Left hindlimb (tissue), 1 donor: ENCODE results near the gene ECHS1.

Source experiments
- DNase-seq: peaks from one replicate; pipeline ENCODE4 v3.0.0-alpha.2; 2018

ECHS1 gene

GRCh38 chr10:133358162-133358924 lies 14.8 kb downstream of the ECHS1 start:
- DNase-seq, result no peak

GRCh38 chr10:133357285-133358161 lies 15.6 kb downstream of the ECHS1 start, which contains the start of gene FUOM:
Gene FUOM, minus strand, starts transcription at chr10:133358019. Its CDS starts 12 bp downstream, at chr10:133358007.
- DNase-seq, result peak; percentile 64

GRCh38 chr10:133356549-133357284 lies 16.4 kb downstream of the ECHS1 start:
- DNase-seq, result no peak

DNA sequence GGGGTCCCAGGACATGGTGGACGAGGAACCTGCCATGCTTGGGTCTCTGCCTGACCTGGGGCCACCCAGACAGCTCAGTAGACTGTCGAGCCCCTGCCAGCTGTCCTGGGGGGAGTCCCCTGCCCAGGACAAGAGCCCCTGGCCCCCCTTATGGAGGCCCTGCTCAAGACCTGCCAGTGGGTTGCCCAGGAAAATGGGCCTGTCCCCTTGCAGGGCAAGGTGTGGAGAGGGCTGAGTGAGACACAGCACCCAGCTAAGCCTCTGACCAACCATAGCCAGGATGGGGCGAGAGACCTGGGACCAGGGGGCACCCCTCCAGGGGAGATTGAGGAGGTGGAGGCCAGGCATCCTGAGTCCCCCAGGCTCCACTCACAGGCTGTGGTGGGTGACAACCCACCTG lies 17.2 kb downstream of the ECHS1 start:
- no peak for DNase-seq

DNA sequence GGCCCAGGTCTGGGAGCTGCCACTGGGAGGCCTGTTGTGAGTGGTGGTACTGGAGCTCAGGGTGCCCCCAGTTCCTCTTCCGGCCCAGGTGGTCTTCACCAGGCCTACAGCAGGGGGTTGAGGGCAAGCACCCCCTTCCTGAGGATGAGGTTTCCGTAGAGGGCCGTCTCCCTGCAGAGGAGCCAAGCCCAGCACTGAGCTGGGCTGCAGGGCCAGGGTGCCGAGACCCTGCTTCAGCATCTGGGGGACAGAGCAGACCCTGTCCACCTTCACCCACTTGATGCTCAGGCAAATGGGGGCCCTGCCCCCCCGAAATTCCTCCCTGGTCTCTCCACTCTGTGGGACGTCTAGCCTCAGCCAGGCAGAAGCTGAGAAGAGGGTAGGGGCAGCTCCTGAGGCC lies 17.9 kb downstream of the ECHS1 start:
- no peak for DNase-seq

- DNase-seq, result no peak
These were observed 18.4 kb downstream of the ECHS1 start for GRCh38 chr10:133354672-133355240.

- no peak for DNase-seq
These were observed 19.1 kb downstream of the ECHS1 start for GRCh38 chr10:133353988-133354605.

DNA sequence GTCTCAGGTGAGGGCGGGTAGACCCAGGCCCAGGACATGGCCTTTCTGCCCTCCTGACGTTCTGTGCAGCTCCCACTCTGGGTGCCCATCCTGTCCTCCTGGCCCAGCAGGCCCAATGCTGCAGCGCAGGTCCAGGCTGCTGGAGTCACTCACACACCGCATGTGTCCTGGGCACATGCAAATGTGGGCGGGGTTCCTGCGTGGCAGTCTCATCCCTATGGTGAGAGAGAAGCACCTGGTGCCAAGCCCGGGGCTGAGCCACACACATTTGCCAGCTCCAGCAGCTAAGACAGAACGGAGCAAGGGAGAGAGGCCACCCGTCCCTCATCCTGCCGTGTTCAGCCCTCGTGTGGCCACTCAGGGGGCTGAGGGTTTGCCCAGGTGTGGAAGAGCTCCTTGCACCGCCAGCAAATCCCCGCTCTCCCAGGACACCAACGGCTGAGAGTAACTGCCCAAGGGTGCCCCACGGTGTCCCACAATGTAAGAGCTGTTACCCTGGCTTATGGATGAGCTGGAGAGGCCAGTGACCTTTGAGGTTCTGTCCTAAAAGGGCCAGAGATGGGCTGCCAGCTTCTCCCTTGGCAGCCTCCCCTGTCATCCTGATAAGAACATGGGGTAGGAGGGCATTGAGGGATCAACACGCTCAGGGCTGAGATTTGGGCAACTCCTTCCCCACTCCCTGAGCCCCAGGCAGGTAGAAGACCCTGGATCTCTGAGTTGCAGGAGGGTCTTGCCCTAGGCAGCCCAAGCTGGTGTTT lies 19.8 kb downstream of the ECHS1 start:
- DNase-seq, result no peak

DNA sequence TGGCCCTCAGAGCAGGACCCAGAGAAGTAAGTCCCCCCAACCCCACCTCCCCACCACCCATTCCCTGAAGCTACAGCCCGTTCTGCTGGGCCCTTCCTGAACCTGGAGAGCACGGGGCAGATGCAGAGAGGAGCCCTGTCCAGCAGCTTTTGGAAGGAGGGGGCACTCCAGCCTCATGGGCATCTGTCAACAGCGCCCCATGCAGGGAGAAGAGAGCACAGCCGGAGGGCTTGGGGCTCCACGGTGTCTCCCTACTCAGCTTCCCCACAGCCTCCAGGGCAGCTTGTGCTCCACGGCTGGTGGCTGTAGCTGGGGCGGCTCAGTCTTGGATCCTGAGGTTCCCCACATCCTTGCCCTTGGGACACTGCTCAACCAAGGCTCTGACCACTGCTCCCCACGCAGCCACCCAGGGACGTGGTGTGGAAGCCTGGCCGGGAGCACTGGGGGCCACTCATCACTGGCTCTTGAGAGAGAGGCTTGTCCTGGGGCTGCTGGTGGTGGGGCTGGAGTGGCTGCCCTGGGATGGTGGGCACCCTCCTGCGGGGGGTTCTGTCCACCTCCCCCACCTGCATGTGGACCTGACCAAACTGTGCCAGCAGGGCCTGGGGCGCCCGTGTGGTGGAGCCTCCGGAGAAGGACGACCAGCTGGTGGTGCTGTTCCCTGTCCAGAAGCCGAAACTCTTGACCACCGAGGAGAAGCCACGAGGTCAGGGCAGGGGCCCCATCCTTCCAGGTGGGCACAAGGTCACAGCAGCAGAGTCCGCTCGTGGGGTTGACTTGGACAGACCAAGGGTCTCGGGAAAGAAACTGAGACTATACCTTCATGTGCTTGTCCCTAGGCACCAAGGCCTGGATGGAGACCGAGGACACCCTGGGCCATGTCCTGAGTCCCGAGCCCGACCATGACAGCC lies 21.5 kb downstream of the ECHS1 start:
- DNase-seq, result no peak

GRCh38 chr10:133350950-133351329 lies 22.2 kb downstream of the ECHS1 start:
- no peak for DNase-seq

GRCh38 chr10:133350283-133350949 lies 22.7 kb downstream of the ECHS1 start:
- no peak for DNase-seq

DNA sequence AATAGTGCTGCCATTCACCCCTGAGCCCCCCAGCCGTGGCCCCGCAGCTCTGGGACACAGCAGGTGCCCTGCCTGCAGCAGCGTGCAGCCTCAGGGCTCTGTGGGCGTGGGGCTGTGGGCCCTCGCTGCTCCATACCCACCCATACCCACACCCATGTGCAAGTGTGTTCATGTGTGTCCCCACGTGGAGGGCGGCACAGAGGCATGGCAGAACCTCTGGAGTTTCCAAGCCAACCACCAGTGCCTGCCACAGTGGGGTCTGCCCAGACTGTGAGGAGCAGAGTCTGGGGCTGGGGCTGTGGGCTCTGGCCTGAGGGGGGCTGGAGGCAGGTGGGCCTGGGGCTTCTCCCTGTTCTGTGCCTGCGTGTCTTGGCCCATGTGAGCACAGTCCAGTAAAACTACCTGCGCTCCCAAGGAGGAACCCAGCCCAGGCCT lies 23.6 kb downstream of the ECHS1 start:
- DNase-seq, result no peak

- DNase-seq, result no peak
These were observed 24.0 kb downstream of the ECHS1 start for GRCh38 chr10:133349160-133349568.

DNA sequence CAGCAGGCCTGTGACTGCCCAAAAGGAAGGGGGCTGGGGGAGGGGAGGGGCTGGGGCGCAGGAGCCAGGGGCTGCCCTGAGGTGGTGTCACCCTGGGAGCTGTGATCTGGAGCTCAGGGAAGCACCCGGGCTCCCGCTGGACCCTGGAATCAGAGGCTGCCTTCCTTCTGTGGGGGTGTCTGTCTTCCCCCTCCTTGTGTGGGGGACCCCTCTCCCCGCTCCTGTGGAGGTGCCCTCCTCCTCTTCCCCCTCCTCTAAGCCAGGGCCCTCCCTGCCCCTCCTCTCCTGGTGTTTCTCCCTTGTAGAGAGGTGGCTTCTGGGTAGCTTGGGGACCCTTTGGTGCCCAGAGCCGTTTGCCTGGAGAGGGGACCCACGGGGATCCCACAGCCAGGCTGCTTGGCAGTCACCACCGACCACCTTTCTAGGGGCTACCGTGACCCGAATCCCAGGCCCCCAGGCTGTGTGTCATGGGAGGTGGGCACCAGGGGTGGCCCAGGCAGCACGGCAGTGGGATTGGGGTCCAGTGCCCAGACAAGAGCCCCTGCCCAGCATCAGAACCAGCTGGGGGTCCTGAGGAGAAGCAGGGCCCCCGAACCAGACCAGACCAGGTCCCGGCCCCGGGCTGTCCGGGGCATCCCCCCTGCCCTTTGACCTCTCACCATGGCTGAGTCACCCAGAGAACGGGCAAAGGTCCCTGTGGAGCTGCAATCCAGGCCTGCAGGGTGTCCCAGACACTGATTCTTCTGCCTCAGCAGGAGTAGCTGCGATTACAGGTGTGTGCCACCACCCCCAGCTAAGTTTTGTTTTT lies 25.2 kb downstream of the ECHS1 start:
- DNase-seq, result no peak

DNA sequence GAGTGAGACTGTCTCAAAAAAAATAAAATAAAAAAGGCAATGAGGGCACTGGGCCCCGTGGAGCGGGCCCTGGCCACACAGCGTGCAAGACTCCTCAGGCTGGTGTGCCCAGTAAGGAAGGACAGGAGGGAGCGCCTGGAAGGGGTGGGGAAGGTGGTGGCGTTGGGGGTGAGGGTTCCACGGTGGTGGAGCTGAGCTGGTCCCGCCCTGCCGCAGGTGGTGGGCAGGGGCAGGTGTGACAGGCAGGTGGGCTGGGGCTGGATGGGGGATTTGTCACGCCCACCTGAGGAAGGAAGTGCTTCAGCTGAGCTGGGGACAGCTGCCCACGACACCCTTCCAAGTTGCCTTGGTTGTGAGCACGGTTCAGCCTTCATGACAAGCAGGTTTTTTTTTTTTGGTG lies 26.7 kb downstream of the ECHS1 start:
- DNase-seq, result no peak

GRCh38 chr10:133344236-133344635 lies 28.9 kb downstream of the ECHS1 start:
- no peak for DNase-seq

GRCh38 chr10:133343558-133343957 lies 29.6 kb downstream of the ECHS1 start:
- DNase-seq, result no peak

GRCh38 chr10:133342942-133343341 lies 30.2 kb downstream of the ECHS1 start:
- DNase-seq, result no peak

DNA sequence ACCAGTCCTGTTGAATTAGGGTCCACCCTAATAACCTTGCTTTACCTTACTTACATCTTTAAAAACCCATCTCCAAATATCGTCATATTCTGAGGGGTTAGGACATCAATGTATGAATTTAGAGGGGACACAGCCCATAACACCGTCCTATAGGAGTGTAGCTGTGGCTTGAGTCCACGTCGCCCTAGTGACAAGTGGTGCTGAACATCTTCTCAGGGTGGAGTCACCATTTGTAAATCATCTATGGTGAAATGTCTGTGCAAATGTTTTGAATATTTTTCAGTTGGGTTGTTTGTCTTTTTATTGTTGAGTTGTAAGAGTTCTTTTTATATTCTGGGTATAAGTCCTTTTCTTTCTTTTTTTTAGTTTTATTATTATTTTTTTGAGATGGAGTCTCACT lies 31.2 kb downstream of the ECHS1 start:
- no peak for DNase-seq
